HepG2 (cell line): ENCODE data around the gene TSNAXIP1. TPM values are rescaled to one million over a fixed set of nuclear protein-coding genes. Genes with fewer than 3 reads are reported as not detected.

Experiments
- EP300 ChIP-seq, 3 experiments: sonication (generic) in 1 of 3; formaldehyde crosslinking in 1 of 3; IDR thresholded peaks; 2 replicates each; pipeline versions ENCODE4 v1.5.1 to v1.6.1; 2011 to 2020; ENCODE audit warnings: low read depth in 2 of 3, low read length in 2 of 3, borderline replicate concordance in 1 of 3, improper control_type of control experiment in 1 of 3, mild to moderate bottlenecking in 1 of 3, missing genetic modification reagents in 1 of 3, moderate library complexity in 1 of 3
- GABPB1 ChIP-seq: IDR thresholded peaks from 2 replicates; pipeline ENCODE4 v1.6.1; 2016; ENCODE audit warnings: mild to moderate bottlenecking, missing genetic modification reagents, moderate library complexity, missing compliant biosample characterization
- HNRNPUL1 ChIP-seq: fragments of 200-400 bp; formaldehyde crosslinking; IDR thresholded peaks from 2 replicates; pipeline ENCODE4 v1.6.1; 2017; ENCODE audit warnings: low read depth, mild to moderate bottlenecking, low read length, moderate library complexity
- HOXA7 ChIP-seq: sonication (generic); formaldehyde crosslinking; IDR thresholded peaks from 2 replicates; pipeline ENCODE4 v1.8.1; 2022; ENCODE audit warnings: mild to moderate bottlenecking, missing genetic modification reagents, moderate library complexity
- MTA3 ChIP-seq: sonication (generic); formaldehyde crosslinking; IDR thresholded peaks from 2 replicates; pipeline ENCODE4 v1.4.0; 2020; ENCODE audit warnings: missing genetic modification reagents
- ONECUT2 ChIP-seq: sonication (generic); formaldehyde crosslinking; IDR thresholded peaks from 2 replicates; pipeline ENCODE4 v1.4.0; 2020; ENCODE audit warnings: missing genetic modification reagents
- STAT5B ChIP-seq: sonication (generic); formaldehyde crosslinking; IDR thresholded peaks from 2 replicates; pipeline ENCODE4 v1.4.0; 2020; ENCODE audit warnings: missing genetic modification reagents
- TBP ChIP-seq: sonication (generic); formaldehyde crosslinking; IDR thresholded peaks from 2 replicates; pipeline ENCODE4 v1.5.0; 2020; ENCODE audit warnings: missing genetic modification reagents
- THAP11 ChIP-seq: IDR thresholded peaks from 2 replicates; pipeline ENCODE4 v1.6.1; 2016; ENCODE audit warnings: missing biosample characterization, missing genetic modification reagents
- ZNF382 ChIP-seq: sonication (generic); formaldehyde crosslinking; IDR thresholded peaks from 2 replicates; pipeline ENCODE4 v1.5.0; 2020; ENCODE audit warnings: missing genetic modification reagents, mild to moderate bottlenecking, borderline replicate concordance
- ZNF546 ChIP-seq: sonication (generic); formaldehyde crosslinking; conservative IDR thresholded peaks from 2 replicates; pipeline ENCODE4 v1.8.1; 2023; ENCODE audit warnings: mild to moderate bottlenecking, missing genetic modification reagents
- ZNF570 ChIP-seq: sonication (generic); formaldehyde crosslinking; IDR thresholded peaks from 2 replicates; pipeline ENCODE4 v1.4.0; 2020; ENCODE audit warnings: mild to moderate bottlenecking, missing genetic modification reagents, borderline replicate concordance
- ZNF660 ChIP-seq: sonication (generic); formaldehyde crosslinking; IDR thresholded peaks from 2 replicates; pipeline ENCODE4 v1.5.1; 2020; ENCODE audit warnings: mild to moderate bottlenecking, low read depth, missing genetic modification reagents, borderline replicate concordance
- ZNF790 ChIP-seq: sonication (generic); formaldehyde crosslinking; IDR thresholded peaks from 2 replicates; pipeline ENCODE4 v1.8.0; 2022; ENCODE audit warnings: missing genetic modification reagents, mild to moderate bottlenecking, borderline replicate concordance
- polyA plus RNA-seq, 8 experiments: library from polyadenylated mRNA; depleted of rRNA in 3 of 8; stranded (reverse) in 7 of 8; unstranded in 1 of 8; fragments of >200 nt; fragmentation: Illumina TruSeq in 4 of 8; extraction: Trizol in 4 of 8; gene quantifications; 2 replicates each; pipeline versions ENCODE4 v1.2.1 to v1.2.3, GENCODE V29; 2011 to 2016; ENCODE audit warnings: low read depth in 4 of 8, missing spikeins in 1 of 8, mixed read lengths in 1 of 8; ENCODE audit not compliant: insufficient read depth in 1 of 8
- total RNA-seq, 5 experiments: library from RNA; depleted of rRNA; stranded (reverse); fragments of >200 nt; fragmentation: Illumina TruSeq; extraction: Trizol; gene quantifications; 2 replicates each; pipeline ENCODE4 v1.2.3, GENCODE V29; 2016; ENCODE audit warnings: low read depth in 1 of 5
- TF ChIP-seq, protein P1 (sequence below): sonication (generic); formaldehyde crosslinking; IDR thresholded peaks from 2 replicates; pipeline ENCODE4 v1.5.1; 2020; ENCODE audit warnings: mild to moderate bottlenecking, missing genetic modification reagents
- TF ChIP-seq, protein P2 (sequence below): sonication (generic); formaldehyde crosslinking; IDR thresholded peaks from 2 replicates; pipeline ENCODE4 v1.4.0; 2020; ENCODE audit warnings: mild to moderate bottlenecking, missing genetic modification reagents
- TF ChIP-seq, protein P3 (sequence below): sonication (generic); formaldehyde crosslinking; IDR thresholded peaks from 2 replicates; pipeline ENCODE4 v1.9.0; 2021; ENCODE audit warnings: missing genetic modification reagents, mild to moderate bottlenecking, borderline replicate concordance
- TF ChIP-seq, protein P4 (sequence below): sonication (generic); formaldehyde crosslinking; IDR thresholded peaks from 2 replicates; pipeline ENCODE4 v1.4.0; 2020; ENCODE audit warnings: missing genetic modification reagents
- TF ChIP-seq, protein P5 (sequence below): sonication (generic); formaldehyde crosslinking; IDR thresholded peaks from 2 replicates; pipeline ENCODE4 v1.4.0; 2020; ENCODE audit warnings: mild to moderate bottlenecking, missing genetic modification reagents
- TF ChIP-seq, protein P6 (sequence below): sonication (generic); formaldehyde crosslinking; IDR thresholded peaks from 2 replicates; pipeline ENCODE4 v1.4.0; 2020; ENCODE audit warnings: missing genetic modification reagents, borderline replicate concordance

The TSNAXIP1 gene
- total and polyA plus RNA-seq, 2 of the 13 experiments (the other 11 are each of a cell fraction or from before 2014, with no cell fraction given), result 0.37 to 0.86 TPM

DNA sequence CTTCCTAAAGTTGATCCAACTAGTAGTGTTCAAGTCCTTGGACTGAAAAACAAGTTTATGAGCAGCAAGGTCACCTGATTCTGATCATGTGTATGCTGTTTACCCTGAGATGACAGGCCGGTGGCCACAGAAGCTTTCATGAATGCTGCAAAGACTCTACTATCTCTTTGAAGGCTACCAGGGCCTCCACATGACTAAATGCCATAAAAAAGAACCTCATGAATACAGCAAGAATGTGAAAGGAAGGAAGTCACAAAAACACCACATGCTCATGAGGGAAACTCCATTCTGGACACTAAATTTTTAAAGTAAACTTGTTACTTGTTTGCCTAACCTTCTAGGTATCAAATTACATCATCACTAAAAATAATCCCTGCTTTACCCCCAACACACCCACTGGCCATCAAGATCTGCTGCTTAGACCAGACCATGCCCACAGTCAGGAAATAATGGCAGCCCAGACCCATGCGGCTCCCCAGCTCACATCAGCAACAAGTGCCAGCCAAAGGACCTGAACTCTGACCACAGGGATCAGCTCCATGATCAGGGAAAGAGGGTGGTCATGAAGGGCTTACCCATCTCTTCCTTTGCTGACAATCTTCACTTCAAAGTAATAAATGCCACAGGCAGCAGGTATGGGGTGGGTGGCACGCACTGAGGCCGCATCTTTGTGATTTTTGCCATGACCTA, 1.7 kb upstream of the TSNAXIP1 start (continued):
- TF ChIP-seq, protein P1, sequence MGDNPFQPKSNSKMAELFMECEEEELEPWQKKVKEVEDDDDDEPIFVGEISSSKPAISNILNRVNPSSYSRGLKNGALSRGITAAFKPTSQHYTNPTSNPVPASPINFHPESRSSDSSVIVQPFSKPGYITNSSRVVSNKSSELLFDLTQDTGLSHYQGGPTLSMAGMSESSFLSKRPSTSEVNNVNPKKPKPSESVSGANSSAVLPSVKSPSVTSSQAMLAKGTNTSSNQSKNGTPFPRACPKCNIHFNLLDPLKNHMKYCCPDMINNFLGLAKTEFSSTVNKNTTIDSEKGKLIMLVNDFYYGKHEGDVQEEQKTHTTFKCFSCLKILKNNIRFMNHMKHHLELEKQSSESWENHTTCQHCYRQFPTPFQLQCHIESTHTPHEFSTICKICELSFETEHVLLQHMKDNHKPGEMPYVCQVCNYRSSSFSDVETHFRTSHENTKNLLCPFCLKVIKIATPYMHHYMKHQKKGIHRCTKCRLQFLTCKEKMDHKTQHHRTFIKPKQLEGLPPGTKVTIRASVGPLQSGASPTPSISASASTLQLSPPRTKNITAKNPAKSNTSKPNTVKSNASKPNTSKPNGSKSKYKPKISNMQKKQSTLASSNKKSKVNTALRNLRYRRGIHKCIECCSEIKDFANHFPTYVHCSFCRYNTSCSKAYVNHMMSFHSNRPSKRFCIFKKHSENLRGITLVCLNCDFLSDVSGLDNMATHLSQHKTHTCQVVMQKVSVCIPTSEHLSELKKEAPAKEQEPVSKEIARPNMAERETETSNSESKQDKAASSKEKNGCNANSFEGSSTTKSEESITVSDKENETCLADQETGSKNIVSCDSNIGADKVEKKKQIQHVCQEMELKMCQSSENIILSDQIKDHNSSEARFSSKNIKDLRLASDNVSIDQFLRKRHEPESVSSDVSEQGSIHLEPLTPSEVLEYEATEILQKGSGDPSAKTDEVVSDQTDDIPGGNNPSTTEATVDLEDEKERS (CRISPR knock-in tag), result no peak
- no peak for TF ChIP-seq HNRNPUL1
- TF ChIP-seq, protein P2, sequence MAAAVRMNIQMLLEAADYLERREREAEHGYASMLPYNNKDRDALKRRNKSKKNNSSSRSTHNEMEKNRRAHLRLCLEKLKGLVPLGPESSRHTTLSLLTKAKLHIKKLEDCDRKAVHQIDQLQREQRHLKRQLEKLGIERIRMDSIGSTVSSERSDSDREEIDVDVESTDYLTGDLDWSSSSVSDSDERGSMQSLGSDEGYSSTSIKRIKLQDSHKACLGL (CRISPR knock-in tag), result no peak
- no peak for TF ChIP-seq MTA3 (CRISPR knock-in tag)
- no peak for TF ChIP-seq TBP (CRISPR knock-in tag)
- TF ChIP-seq ZNF546 (CRISPR knock-in tag), result no peak
- TF ChIP-seq ONECUT2 (CRISPR knock-in tag), result no peak
- TF ChIP-seq, protein P3, sequence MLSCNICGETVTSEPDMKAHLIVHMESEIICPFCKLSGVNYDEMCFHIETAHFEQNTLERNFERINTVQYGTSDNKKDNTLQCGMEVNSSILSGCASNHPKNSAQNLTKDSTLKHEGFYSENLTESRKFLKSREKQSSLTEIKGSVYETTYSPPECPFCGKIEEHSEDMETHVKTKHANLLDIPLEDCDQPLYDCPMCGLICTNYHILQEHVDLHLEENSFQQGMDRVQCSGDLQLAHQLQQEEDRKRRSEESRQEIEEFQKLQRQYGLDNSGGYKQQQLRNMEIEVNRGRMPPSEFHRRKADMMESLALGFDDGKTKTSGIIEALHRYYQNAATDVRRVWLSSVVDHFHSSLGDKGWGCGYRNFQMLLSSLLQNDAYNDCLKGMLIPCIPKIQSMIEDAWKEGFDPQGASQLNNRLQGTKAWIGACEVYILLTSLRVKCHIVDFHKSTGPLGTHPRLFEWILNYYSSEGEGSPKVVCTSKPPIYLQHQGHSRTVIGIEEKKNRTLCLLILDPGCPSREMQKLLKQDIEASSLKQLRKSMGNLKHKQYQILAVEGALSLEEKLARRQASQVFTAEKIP (CRISPR knock-in tag), result no peak
- TF ChIP-seq ZNF570 (CRISPR knock-in tag), result no peak
- TF ChIP-seq, protein P4, sequence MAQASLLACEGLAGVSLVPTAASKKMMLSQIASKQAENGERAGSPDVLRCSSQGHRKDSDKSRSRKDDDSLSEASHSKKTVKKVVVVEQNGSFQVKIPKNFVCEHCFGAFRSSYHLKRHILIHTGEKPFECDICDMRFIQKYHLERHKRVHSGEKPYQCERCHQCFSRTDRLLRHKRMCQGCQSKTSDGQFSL (CRISPR knock-in tag), result no peak
- no peak for TF ChIP-seq STAT5B (CRISPR knock-in tag)
- peak; percentile 69 for TF ChIP-seq THAP11 (CRISPR knock-in tag)
- TF ChIP-seq ZNF660 (CRISPR knock-in tag), result no peak
- TF ChIP-seq, protein P5, sequence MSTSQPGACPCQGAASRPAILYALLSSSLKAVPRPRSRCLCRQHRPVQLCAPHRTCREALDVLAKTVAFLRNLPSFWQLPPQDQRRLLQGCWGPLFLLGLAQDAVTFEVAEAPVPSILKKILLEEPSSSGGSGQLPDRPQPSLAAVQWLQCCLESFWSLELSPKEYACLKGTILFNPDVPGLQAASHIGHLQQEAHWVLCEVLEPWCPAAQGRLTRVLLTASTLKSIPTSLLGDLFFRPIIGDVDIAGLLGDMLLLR, result no peak
- TF ChIP-seq GABPB1 (CRISPR knock-in tag), result no peak
- TF ChIP-seq HOXA7 (CRISPR knock-in tag), result no peak
- TF ChIP-seq, protein P6, sequence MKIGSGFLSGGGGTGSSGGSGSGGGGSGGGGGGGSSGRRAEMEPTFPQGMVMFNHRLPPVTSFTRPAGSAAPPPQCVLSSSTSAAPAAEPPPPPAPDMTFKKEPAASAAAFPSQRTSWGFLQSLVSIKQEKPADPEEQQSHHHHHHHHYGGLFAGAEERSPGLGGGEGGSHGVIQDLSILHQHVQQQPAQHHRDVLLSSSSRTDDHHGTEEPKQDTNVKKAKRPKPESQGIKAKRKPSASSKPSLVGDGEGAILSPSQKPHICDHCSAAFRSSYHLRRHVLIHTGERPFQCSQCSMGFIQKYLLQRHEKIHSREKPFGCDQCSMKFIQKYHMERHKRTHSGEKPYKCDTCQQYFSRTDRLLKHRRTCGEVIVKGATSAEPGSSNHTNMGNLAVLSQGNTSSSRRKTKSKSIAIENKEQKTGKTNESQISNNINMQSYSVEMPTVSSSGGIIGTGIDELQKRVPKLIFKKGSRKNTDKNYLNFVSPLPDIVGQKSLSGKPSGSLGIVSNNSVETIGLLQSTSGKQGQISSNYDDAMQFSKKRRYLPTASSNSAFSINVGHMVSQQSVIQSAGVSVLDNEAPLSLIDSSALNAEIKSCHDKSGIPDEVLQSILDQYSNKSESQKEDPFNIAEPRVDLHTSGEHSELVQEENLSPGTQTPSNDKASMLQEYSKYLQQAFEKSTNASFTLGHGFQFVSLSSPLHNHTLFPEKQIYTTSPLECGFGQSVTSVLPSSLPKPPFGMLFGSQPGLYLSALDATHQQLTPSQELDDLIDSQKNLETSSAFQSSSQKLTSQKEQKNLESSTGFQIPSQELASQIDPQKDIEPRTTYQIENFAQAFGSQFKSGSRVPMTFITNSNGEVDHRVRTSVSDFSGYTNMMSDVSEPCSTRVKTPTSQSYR, result no peak
- TF ChIP-seq ZNF790 (CRISPR knock-in tag), result 0 out of 2 replicates have a peak, but pooled peaks have one; percentile 36
- no peak for TF ChIP-seq ZNF382 (CRISPR knock-in tag)
- TF ChIP-seq EP300 (IDR thresholded peaks at IDR 0.05; ENCODE audit: low read depth in 2 of 2, low read length in 2 of 2), result no peak; a peak in 1 of 4 replicates
- 0 out of 2 replicates have a peak, but pooled peaks have one; percentile 14 for TF ChIP-seq EP300 (CRISPR knock-in tag; IDR thresholded peaks at IDR 0.05; ENCODE audit: borderline replicate concordance)
